Heart left ventricle (tissue), 13 donors: ENCODE data around the gene SPECC1L.
"Not testable (repeated sequence)": the region's sequence is repeated elsewhere in the genome, so short reads cannot be mapped to it uniquely, and the experiment has no call there.

Source experiments
- CTCF ChIP-seq, 12 donors: fragments of 200-600 bp; sonication (generic) in 4 of 12; IDR thresholded peaks; one replicate each; pipeline versions ENCODE4 v1.5.0 to v1.8.0; 2018 to 2022; ENCODE audit warnings: antibody characterized with exemption in 12 of 12, mild to moderate bottlenecking in 5 of 12
- POLR2A ChIP-seq, 2 donors: fragments of 450-650 bp; IDR thresholded peaks; one replicate each; pipeline ENCODE4 v1.6.1; 2017; ENCODE audit warnings: antibody characterized with exemption in 2 of 2, mild to moderate bottlenecking in 2 of 2, moderate library complexity in 2 of 2
- donor health status: ischemic (EF 13 %, LVEDD 7.1; RV severe dilation, severe dysfunction).
- donor health status: DM: no; HTN: yes; CAD: no.
- donor health status: DM: no; HTN: no; CAD: no.
- donor health status: ischemic (EF 25% LVEDD 6.9; RV normal size, moderate dysfunction).
- donor health status: ischemic (EF 25% LVEDD 5.7; RV mildly dilated, moderate dysfunction).
- donor health status: ischemic (EF 35%, LVEDD 5.7; RV mildly dilated, moderate dysfunction).
- donor health status: nonischemic (EF 11% LVEDD 7.7; RV severe dilation, severe dysfunction).
- donor health status: DM: yes; HTN: yes; CAD: no.
- donor health status: PGD.
- donor health status: ischemic (EF 29% LVEDD 5.4; RV normal size, mild dysfunction).
- donor health status: nonischemic (EF 23%, LVEDD 6.1; RV moderate dilation, normal function).

GRCh38 chr22:24316264-24316663 lies 45.6 kb downstream of the SPECC1L start:
- peak in 1 of 12 donors; percentile 7 for TF ChIP-seq CTCF (IDR thresholded peaks at IDR 0.05)
- not testable (repeated sequence) for TF ChIP-seq POLR2A (IDR thresholded peaks at IDR 0.05)
